Activated naive CD8-positive, alpha-beta T cell treated with anti-CD3 and anti-CD28 coated beads, Interleukin-2, amount 50 U/mL, for 24 hours (primary cell): ENCODE data around the gene TENM3.
"Not testable (repeated sequence)": the region's sequence is repeated elsewhere in the genome, so short reads cannot be mapped to it uniquely, and the experiment has no call there.

Experiments used
- ATAC-seq: fragments of 150-1000 bp; cut with Tn5 transposase; one replicate; pipeline ENCODE4 v1.10.0; 2021
- DNase-seq: peaks from one replicate; pipeline ENCODE4 v3.0.0; 2021
- H3K27ac Mint-ChIP-seq: one replicate; pipeline ENCODE4 v1.8.0; 2021; ENCODE audit warnings: mild to moderate bottlenecking, mixed read lengths
- H3K27me3 Mint-ChIP-seq: one replicate; pipeline ENCODE4 v1.8.0; 2021; ENCODE audit warnings: mixed read lengths
- H3K36me3 Mint-ChIP-seq: one replicate; pipeline ENCODE4 v1.8.0; 2021; ENCODE audit warnings: low read depth, mixed read lengths
- H3K4me1 Mint-ChIP-seq: one replicate; pipeline ENCODE4 v1.8.0; 2021; ENCODE audit warnings: mixed read lengths
- H3K4me3 Mint-ChIP-seq: one replicate; pipeline ENCODE4 v1.8.0; 2021; ENCODE audit warnings: mild to moderate bottlenecking, moderate library complexity, mixed read lengths
- H3K9me3 Mint-ChIP-seq: one replicate; pipeline ENCODE4 v1.8.0; 2021; ENCODE audit warnings: mixed read lengths

Gene TENM3

GRCh38 chr4:182237010-182237409, 6.2 kb upstream of the TENM3 start:
- H3K9me3 Mint-ChIP-seq, H3K4me1 Mint-ChIP-seq, H3K27ac Mint-ChIP-seq, H3K36me3 Mint-ChIP-seq, ATAC-seq, H3K27me3 Mint-ChIP-seq, DNase-seq, H3K4me3 Mint-ChIP-seq: not testable (repeated sequence)

GRCh38 chr4:182238355-182238931, 4.8 kb upstream of the TENM3 start:
- Mint-ChIP-seq H3K4me1 (no peaks in the 10 kb centered on the region), H3K27me3 (no peaks in the 10 kb centered on the region), H3K36me3 (no peaks in the 10 kb centered on the region), H3K9me3 (peaks cover 6% of the 10 kb centered on the region), H3K27ac (no peak overlapping the region), H3K4me3 (no peak overlapping the region)
- no peak for ATAC-seq
- no peak for DNase-seq

GRCh38 chr4:182240161-182241130, 2.8 kb upstream of the TENM3 start:
- Mint-ChIP-seq H3K27ac (no peak overlapping the region), H3K4me1 (no peaks in the 10 kb centered on the region), H3K27me3 (no peaks in the 10 kb centered on the region), H3K9me3 (peaks cover 6% of the 10 kb centered on the region), H3K36me3 (no peaks in the 10 kb centered on the region), H3K4me3 (no peak overlapping the region)
- DNase-seq, result no peak
- ATAC-seq, result no peak

GRCh38 chr4:182242260-182242659, 942 bp upstream of the TENM3 start:
- not testable (repeated sequence) for H3K36me3 Mint-ChIP-seq, H3K4me3 Mint-ChIP-seq, DNase-seq, H3K27ac Mint-ChIP-seq, H3K27me3 Mint-ChIP-seq, ATAC-seq, H3K9me3 Mint-ChIP-seq, H3K4me1 Mint-ChIP-seq

DNA sequence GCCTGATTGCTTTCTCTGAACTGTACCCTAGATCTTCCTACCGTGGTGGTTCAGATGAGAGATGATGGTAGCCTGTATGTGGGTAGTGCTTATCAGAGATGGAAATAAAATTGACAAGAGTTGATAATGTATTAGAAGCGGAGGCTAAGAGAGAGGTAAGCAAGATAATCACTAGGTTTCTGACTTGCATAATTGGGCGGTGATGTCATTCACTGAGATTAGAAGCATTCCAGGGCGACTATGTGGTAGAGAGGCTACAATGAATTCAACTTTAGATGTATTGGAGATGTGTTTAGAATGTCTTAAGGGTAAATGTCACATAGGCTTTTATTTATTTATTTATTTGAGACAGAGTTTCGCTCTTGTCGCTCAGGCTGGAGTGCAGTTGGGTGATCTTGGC, 415 bp upstream of the TENM3 start:
- H3K27me3 Mint-ChIP-seq, result no peaks in the 10 kb centered on the region
- H3K9me3 Mint-ChIP-seq, result peaks cover 9% of the 10 kb centered on the region
- ATAC-seq (no peak), DNase-seq (no peak)
- no peak overlapping the region for H3K27ac Mint-ChIP-seq
- H3K4me1 Mint-ChIP-seq, result no peaks in the 10 kb centered on the region
- H3K36me3 Mint-ChIP-seq, result no peaks in the 10 kb centered on the region
- H3K4me3 Mint-ChIP-seq, result no peak overlapping the region

DNA sequence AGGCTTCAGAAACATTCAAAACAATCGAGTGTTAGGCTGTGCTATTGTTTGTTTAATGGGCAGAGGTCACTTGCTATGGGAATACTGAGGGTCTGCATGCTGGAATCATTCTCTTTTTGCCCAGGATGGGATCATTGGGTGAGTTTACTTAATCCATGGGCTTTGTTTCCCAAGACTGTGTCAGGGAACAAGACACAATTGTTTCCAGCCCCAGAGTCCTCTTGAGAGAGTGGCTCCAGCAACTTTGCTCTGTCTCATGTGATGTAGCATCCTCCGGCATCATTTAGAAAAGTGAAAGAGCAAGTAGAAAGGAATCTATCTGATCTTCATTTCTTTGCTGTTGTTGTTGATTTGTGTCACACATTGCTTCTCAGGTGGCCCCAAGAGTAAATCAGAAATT, 1.8 kb downstream of the TENM3 start:
- no peak for DNase-seq
- no peaks in the 10 kb centered on the region for H3K4me1 Mint-ChIP-seq
- peaks cover 6% of the 10 kb centered on the region for H3K9me3 Mint-ChIP-seq
- no peak for ATAC-seq
- H3K27me3 Mint-ChIP-seq, result no peaks in the 10 kb centered on the region
- H3K36me3 Mint-ChIP-seq, result no peaks in the 10 kb centered on the region
- no peak overlapping the region for H3K4me3 Mint-ChIP-seq
- no peak overlapping the region for H3K27ac Mint-ChIP-seq

DNA sequence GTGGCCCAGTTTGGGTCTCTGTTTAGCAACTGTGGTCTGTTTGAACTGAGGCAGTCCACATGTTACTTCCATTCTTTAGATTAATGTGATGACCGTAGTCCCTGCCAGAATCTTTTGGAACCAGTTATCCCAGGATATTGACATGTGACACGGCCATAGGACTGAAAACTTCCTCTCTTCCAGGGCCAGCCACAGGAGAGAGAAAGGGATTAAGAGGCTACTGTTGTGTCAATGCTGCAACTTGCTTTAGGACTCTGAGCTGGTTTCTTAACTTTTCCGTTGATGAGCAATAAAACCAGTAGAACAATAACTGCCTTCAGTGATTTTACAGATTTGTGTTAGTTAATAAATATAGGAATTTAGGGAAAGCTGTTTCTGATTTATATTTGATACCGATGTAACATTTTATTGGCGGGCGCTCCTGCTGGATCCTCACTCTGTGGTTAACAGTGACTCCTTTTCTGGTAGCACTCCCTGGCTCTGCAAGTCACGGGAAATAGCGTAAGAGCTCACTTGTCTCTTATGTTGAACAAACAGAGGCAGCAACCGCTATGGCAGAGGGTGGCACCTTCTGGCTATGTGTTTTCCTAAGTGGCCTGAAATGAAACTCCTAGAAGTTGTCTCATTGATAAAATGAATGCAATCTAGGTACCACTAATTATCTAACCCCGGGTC, 2.5 kb downstream of the TENM3 start:
- H3K27me3 Mint-ChIP-seq, result no peaks in the 10 kb centered on the region
- H3K9me3 Mint-ChIP-seq, result peaks cover 6% of the 10 kb centered on the region
- no peak overlapping the region for H3K27ac Mint-ChIP-seq
- no peaks in the 10 kb centered on the region for H3K36me3 Mint-ChIP-seq
- no peak overlapping the region for H3K4me3 Mint-ChIP-seq
- H3K4me1 Mint-ChIP-seq, result no peaks in the 10 kb centered on the region
- no peak for DNase-seq
- ATAC-seq, result no peak

GRCh38 chr4:182246401-182247205, 3.4 kb downstream of the TENM3 start:
- Mint-ChIP-seq H3K9me3 (peaks cover 6% of the 10 kb centered on the region), H3K4me1 (no peaks in the 10 kb centered on the region), H3K36me3 (no peaks in the 10 kb centered on the region), H3K27me3 (no peaks in the 10 kb centered on the region), H3K4me3 (no peak overlapping the region), H3K27ac (no peak overlapping the region)
- no peak for DNase-seq
- no peak for ATAC-seq

DNA sequence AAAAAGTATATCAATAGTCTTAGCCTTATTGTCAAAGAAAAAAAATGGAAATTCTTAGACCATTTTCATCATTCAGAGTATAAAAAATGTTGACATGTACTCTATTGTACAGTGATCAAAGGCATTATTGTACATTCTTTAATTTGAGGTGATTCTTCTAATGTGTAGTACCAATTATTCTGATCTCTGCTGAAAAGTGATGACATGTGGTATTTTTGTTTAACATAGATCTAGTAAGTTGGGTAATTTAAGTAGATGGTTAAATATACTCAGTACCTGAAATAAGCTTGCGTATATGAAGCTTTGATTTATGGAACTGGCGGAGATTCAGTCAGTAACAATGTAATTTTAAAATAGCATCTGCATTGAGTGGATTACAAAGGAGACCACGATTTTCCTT, 5.1 kb downstream of the TENM3 start:
- H3K9me3 Mint-ChIP-seq, result peaks cover 6% of the 10 kb centered on the region
- ATAC-seq (no peak), DNase-seq (no peak)
- no peak overlapping the region for H3K4me3 Mint-ChIP-seq
- H3K4me1 Mint-ChIP-seq, result no peaks in the 10 kb centered on the region
- H3K27ac Mint-ChIP-seq, result no peak overlapping the region
- H3K36me3 Mint-ChIP-seq, result no peaks in the 10 kb centered on the region
- no peaks in the 10 kb centered on the region for H3K27me3 Mint-ChIP-seq

GRCh38 chr4:182250446-182250845, 7.2 kb downstream of the TENM3 start:
- DNase-seq (no peak), ATAC-seq (no peak)
- Mint-ChIP-seq H3K4me1 (no peaks in the 10 kb centered on the region), H3K27ac (no peak overlapping the region), H3K27me3 (no peaks in the 10 kb centered on the region), H3K4me3 (no peak overlapping the region), H3K9me3 (peaks cover 6% of the 10 kb centered on the region), H3K36me3 (no peaks in the 10 kb centered on the region)

DNA sequence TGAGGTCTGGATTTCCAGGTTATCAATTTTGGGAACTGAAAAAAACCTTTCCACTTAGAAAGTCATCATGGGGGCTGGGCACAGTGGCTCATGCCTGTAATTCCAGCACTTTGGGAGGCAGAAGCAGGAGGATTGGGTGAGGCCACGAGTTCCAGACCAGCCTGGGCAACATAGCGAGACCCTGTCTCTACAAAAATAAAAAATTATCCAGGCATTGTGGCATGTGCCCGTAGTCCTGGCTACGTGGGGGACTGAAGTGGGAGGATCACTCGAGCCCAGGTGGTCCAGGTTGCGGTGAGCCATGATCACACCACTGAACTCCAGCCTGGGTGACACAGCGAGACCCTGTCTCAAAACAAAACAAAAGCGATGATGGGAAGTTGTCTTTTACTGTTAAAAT, 7.9 kb downstream of the TENM3 start:
- Mint-ChIP-seq H3K4me1 (no peaks in the 10 kb centered on the region), H3K9me3 (peaks cover 6% of the 10 kb centered on the region), H3K27ac (no peak overlapping the region), H3K4me3 (no peak overlapping the region), H3K27me3 (no peaks in the 10 kb centered on the region), H3K36me3 (no peaks in the 10 kb centered on the region)
- DNase-seq (no peak), ATAC-seq (no peak)

GRCh38 chr4:182252220-182252619, 9.0 kb downstream of the TENM3 start:
- Mint-ChIP-seq H3K27ac (no peak overlapping the region), H3K27me3 (no peaks in the 10 kb centered on the region), H3K4me3 (no peak overlapping the region), H3K4me1 (no peaks in the 10 kb centered on the region), H3K9me3 (no peaks in the 10 kb centered on the region), H3K36me3 (no peaks in the 10 kb centered on the region)
- DNase-seq (no peak), ATAC-seq (no peak)

GRCh38 chr4:182254026-182254780, 11.0 kb downstream of the TENM3 start:
- Mint-ChIP-seq H3K36me3 (no peaks in the 10 kb centered on the region), H3K4me1 (no peaks in the 10 kb centered on the region), H3K4me3 (no peak overlapping the region), H3K9me3 (no peaks in the 10 kb centered on the region), H3K27ac (no peak overlapping the region), H3K27me3 (no peaks in the 10 kb centered on the region)
- DNase-seq, result no peak
- ATAC-seq, result no peak
